SK-N-SH treated with all-trans-retinoic acid at 6 μM for 48 hours (cell line): Measurements from ENCODE around the gene SERPINB6.
"Not testable (repeated sequence)": the region's sequence is repeated elsewhere in the genome, so short reads cannot be mapped to it uniquely, and the experiment has no call there.

Source experiments
- CREB5 ChIP-seq: fragments of 250-450 bp; sonication (Bioruptor Pico); IDR thresholded peaks from 2 replicates; pipeline ENCODE4 v1.5.1; 2020; ENCODE audit warnings: low read depth, mild to moderate bottlenecking, moderate library complexity
- CSRNP3 ChIP-seq: fragments of 250-450 bp; sonication (Bioruptor Pico); IDR thresholded peaks from 2 replicates; pipeline ENCODE4 v1.5.1; 2021; ENCODE audit warnings: mild to moderate bottlenecking, moderate library complexity
- ESRRG ChIP-seq: fragments of 250-450 bp; sonication (Bioruptor Pico); IDR thresholded peaks from 2 replicates; pipeline ENCODE4 v1.6.1; 2021; ENCODE audit warnings: mild to moderate bottlenecking
- GLIS3 ChIP-seq: fragments of 250-450 bp; sonication (Bioruptor Pico); IDR thresholded peaks from 2 replicates; pipeline ENCODE4 v1.5.0; 2020; ENCODE audit warnings: mild to moderate bottlenecking, moderate library complexity
- PATZ1 ChIP-seq: fragments of 250-450 bp; sonication (Bioruptor Pico); IDR thresholded peaks from 2 replicates; pipeline ENCODE4 v1.8.0; 2020; ENCODE audit warnings: mild to moderate bottlenecking, moderate library complexity, borderline replicate concordance

- not testable (repeated sequence) for TF ChIP-seq CSRNP3 (CRISPR knock-in tag); CREB5; GLIS3; ESRRG (CRISPR knock-in tag); PATZ1
These were observed 43.4 kb downstream of the SERPINB6 start for GRCh38 chr6:2927931-2928330.
